HL-60 (cell line): ENCODE data around the gene FOXO3.

Experiments used
- DNase-seq, 2 experiments: peaks; one replicate each; pipeline ENCODE4 v3.0.0-alpha.2; 2010 to 2020; ENCODE audit warnings: low read depth in 1 of 2, low spot score in 1 of 2
- H3K27ac ChIP-seq: fragments of 250-450 bp; sonication (Bioruptor Pico); replicated peaks from 2 replicates; pipeline ENCODE4 v1.5.1; 2020; ENCODE audit warnings: mild to moderate bottlenecking, moderate library complexity
- H3K27me3 ChIP-seq: fragments of 250-450 bp; sonication (Bioruptor Pico); 2 replicates; pipeline ENCODE4 v1.5.1; 2021; ENCODE audit warnings: mild to moderate bottlenecking, moderate library complexity; ENCODE audit not compliant: insufficient read depth, poor library complexity, severe bottlenecking
- H3K4me3 ChIP-seq: replicated peaks from 2 replicates; pipeline ENCODE4 v1.5.1; 2011; ENCODE audit warnings: mild to moderate bottlenecking, control low read depth, low read length; ENCODE audit not compliant: insufficient read depth
- GABPA ChIP-seq: IDR thresholded peaks from 2 replicates; pipeline ENCODE4 v1.6.1; 2012; ENCODE audit warnings: low read depth
- POLR2AphosphoS5 ChIP-seq: IDR thresholded peaks from 2 replicates; pipeline ENCODE4 v1.6.1; 2012; ENCODE audit warnings: low read depth
- SPI1 ChIP-seq: IDR thresholded peaks from 2 replicates; pipeline ENCODE4 v1.6.1; 2012; ENCODE audit warnings: low read depth, mild to moderate bottlenecking, borderline replicate concordance
- TF ChIP-seq, protein P1 (sequence below): IDR thresholded peaks from one replicate; pipeline ENCODE4 v1.5.1; 2011; ENCODE audit warnings: low read length, control low read depth, inconsistent platforms; ENCODE audit not compliant: insufficient read depth
- TF ChIP-seq, protein P2 (sequence below): IDR thresholded peaks from 2 replicates; pipeline ENCODE4 v1.6.1; 2012; ENCODE audit warnings: low read depth; ENCODE audit not compliant: insufficient replicate concordance

FOXO3 gene

DNA sequence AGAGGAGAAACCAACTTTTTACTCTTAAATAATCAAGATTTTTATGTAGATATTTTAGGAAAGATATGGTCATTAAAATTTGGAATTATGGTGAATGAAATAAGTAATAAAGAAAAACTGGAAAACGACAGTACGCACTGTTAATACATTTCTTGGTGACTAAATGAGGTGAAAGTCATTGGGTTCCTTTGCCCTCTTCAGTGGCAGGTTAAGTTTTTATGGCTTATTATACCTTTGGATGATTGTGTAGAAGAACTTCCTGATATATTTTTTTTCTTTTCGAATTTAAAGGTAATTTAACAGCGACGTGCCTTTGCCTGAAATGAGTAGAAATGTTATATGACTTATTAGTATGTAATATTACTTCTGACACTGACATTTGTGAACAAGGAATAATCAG lies 43.4 kb downstream of the FOXO3 start:
- H3K27ac ChIP-seq: no peak overlapping the region
- H3K27me3 ChIP-seq: no peaks in the 10 kb centered on the region
- no peak for TF ChIP-seq POLR2AphosphoS5
- no peak for DNase-seq
- no peak overlapping the region for H3K4me3 ChIP-seq

DNA sequence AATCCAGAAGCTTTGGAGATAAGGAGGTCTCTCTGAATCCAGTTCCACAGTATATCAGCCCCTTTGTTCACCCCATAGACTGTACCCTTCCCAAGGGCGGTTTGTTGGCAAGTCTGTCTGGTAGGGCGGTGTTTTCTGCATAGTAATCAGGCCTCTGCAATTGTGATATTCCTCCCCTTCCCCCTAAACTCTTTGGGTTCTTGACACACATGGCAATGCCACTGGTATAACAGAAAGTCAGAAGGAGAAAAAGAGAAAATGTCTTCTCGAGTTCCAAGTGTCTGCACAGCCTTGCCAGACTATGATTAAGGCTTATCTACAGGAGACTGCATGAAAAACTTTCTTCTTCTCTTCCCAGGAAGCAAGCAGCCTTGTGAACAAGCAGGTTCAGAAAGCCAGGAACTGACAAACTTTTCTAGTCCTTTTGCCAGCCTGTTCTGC lies 45.6 kb downstream of the FOXO3 start:
- TF ChIP-seq SPI1 (no peak), GABPA (no peak), POLR2AphosphoS5 (no peak)
- Histone ChIP-seq H3K4me3 (no peak overlapping the region), H3K27me3 (no peaks in the 10 kb centered on the region), H3K27ac (no peak overlapping the region)
- no peak for DNase-seq

DNA sequence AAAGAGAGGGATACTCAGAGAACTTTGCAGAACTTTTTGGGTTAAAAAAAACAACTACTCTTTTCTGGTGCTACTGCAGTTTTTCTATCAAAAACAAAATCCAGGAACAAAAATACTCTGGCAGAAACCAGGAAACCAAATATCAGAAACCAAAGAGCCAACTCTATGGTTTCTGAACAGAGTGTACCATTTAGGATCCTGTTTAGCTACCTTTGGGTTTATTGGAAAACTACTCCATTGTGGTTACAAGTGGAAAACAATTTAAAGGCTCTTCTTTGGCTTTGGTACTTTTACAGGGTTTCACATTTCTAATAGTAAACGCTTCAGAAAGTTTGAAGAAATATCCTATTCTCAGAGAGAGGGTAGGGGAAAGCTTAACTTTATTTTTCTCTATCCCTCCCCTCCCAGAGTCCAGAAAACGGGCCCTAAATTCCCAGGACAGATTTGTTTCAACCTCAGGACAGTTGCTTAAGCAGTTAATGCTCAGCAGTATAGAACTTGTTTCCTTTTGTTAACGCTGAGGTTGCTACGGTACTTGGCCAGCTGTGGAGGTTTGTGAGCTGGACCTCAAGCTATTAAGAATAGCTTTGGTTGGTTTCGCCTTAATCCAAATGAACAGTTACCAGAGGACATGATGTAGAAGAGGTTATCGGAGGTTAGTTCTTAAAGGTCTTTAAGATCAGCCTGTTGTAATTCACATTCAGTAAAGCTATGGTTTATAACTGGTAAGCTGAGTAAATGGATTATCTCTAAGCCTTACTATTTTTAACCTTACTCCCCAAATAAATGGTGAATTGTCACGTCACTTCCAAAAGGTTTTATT lies 47.9 kb downstream of the FOXO3 start:
- no peak for DNase-seq
- no peak for TF ChIP-seq GABPA
- TF ChIP-seq, protein P1, sequence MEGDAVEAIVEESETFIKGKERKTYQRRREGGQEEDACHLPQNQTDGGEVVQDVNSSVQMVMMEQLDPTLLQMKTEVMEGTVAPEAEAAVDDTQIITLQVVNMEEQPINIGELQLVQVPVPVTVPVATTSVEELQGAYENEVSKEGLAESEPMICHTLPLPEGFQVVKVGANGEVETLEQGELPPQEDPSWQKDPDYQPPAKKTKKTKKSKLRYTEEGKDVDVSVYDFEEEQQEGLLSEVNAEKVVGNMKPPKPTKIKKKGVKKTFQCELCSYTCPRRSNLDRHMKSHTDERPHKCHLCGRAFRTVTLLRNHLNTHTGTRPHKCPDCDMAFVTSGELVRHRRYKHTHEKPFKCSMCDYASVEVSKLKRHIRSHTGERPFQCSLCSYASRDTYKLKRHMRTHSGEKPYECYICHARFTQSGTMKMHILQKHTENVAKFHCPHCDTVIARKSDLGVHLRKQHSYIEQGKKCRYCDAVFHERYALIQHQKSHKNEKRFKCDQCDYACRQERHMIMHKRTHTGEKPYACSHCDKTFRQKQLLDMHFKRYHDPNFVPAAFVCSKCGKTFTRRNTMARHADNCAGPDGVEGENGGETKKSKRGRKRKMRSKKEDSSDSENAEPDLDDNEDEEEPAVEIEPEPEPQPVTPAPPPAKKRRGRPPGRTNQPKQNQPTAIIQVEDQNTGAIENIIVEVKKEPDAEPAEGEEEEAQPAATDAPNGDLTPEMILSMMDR: no peak
- TF ChIP-seq, protein P2, sequence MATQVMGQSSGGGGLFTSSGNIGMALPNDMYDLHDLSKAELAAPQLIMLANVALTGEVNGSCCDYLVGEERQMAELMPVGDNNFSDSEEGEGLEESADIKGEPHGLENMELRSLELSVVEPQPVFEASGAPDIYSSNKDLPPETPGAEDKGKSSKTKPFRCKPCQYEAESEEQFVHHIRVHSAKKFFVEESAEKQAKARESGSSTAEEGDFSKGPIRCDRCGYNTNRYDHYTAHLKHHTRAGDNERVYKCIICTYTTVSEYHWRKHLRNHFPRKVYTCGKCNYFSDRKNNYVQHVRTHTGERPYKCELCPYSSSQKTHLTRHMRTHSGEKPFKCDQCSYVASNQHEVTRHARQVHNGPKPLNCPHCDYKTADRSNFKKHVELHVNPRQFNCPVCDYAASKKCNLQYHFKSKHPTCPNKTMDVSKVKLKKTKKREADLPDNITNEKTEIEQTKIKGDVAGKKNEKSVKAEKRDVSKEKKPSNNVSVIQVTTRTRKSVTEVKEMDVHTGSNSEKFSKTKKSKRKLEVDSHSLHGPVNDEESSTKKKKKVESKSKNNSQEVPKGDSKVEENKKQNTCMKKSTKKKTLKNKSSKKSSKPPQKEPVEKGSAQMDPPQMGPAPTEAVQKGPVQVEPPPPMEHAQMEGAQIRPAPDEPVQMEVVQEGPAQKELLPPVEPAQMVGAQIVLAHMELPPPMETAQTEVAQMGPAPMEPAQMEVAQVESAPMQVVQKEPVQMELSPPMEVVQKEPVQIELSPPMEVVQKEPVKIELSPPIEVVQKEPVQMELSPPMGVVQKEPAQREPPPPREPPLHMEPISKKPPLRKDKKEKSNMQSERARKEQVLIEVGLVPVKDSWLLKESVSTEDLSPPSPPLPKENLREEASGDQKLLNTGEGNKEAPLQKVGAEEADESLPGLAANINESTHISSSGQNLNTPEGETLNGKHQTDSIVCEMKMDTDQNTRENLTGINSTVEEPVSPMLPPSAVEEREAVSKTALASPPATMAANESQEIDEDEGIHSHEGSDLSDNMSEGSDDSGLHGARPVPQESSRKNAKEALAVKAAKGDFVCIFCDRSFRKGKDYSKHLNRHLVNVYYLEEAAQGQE: no peak
- no peak for TF ChIP-seq POLR2AphosphoS5
- no peak overlapping the region for H3K27ac ChIP-seq
- H3K4me3 ChIP-seq: no peak overlapping the region
- no peaks in the 10 kb centered on the region for H3K27me3 ChIP-seq

DNA sequence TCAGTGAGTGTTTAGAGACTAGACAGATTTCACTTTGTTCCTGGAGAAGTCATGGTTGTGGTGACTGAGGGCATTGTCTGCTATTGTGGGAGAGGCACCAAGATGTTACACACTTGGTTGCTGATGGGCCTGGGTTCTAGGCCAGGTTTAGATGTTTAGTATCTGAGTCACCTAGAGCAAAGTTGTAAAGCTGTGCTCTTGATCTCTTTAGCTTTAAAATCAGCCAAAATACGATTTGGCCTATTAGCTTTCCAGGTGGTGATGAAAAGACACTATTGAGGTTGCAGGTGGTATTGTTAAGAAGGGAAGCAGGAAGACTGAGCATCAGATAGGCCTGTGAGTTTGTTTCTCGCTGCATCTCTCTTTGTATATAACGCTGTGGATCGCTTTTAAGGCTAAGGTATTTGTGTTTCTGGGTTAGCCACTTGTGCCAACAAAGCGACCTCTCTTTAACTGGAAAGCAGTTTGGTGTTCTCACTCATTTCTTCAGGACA lies 48.6 kb downstream of the FOXO3 start:
- Histone ChIP-seq H3K27me3 (no peaks in the 10 kb centered on the region), H3K4me3 (no peak overlapping the region), H3K27ac (no peak overlapping the region)
- no peak for DNase-seq
- TF ChIP-seq, protein P1: no peak
- TF ChIP-seq SPI1 (no peak), GABPA (no peak), POLR2AphosphoS5 (no peak)
- TF ChIP-seq, protein P2: no peak
